GM19372 (cell line): Measurements from ENCODE around the gene PERM1.

ENCODE experiments used
- ATAC-seq: cut with Tn5 transposase; IDR thresholded peaks from one replicate; pipeline ENCODE4 v1.9.1; 2021; ENCODE audit warnings: mild to moderate bottlenecking, low read depth, moderate library complexity; ENCODE audit not compliant: unreplicated experiment

PERM1 gene

GRCh38 chr1:938088-938683 is 43.7 kb downstream of the PERM1 start:
- no peak for ATAC-seq

DNA sequence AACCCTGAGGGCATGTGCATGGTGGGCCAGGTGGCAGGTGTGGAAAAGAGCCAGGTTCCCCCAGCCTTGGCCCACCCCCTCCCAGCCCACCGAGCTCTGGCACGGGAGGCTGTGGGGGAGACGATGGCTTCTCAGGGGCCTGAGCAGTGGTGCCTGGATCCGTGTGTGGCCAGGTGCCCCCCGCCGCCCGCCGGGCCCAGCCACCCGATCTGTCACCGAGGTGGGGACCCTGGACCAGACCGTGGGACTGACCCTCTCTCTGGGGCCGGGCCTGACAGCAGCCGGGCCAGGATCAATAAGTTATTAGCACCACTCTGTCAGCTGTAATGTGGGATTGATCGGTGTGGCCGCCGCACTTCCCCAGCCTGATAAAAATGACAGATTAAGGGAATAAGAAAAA is 44.4 kb downstream of the PERM1 start:
- no peak for ATAC-seq

- ATAC-seq, result no peak
These were observed 45.3 kb downstream of the PERM1 start for GRCh38 chr1:936348-937264.

- ATAC-seq, result no peak
These were observed 46.1 kb downstream of the PERM1 start for GRCh38 chr1:935751-936231.

GRCh38 chr1:934991-935750 is 46.7 kb downstream of the PERM1 start:
- ATAC-seq, result no peak

GRCh38 chr1:933603-933940 is 48.3 kb downstream of the PERM1 start:
- no peak for ATAC-seq

DNA sequence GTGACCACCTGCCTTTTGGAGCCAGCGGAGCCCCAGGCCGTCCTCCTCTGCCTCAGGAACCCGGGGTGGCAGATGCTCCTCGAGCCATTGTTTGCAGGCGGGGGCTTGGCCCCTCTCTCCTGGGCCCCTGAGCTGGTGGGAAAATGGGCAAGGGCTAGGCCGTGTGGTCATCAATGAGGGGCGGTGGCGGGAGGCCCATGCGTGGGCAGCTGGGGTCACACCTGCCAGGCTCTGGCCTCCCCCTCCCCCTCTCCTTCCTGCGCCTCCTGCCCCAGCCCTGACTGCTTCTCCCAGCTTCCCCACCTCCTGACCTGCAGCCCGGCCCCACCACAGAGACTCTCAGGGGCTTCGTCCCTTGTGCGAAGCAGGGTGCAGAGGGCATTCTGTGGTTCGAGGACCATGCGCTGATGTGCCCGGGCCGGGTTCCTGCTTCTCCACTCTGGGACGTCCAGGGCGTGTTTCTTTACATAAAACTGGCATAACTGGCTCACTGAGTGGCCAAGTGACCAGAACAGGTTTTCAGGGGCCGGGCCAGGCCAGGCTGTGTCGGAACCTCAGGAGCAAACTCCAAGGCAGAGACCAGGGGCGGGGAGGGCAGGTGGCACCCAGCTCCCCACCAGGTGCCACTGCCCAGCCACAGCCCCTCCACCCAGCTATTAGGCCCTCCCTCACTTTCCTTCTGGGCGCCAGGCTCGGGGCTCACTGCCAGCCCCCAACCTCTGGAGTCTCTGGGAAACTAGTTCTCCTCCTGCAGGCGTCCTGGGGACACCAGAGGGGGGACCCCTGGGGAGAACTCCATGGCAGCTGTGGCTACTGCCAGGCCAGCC is 48.9 kb downstream of the PERM1 start:
- no peak for ATAC-seq

- no peak for ATAC-seq
These were observed 49.8 kb downstream of the PERM1 start for GRCh38 chr1:932173-932510.

GRCh38 chr1:931380-932172 is 50.3 kb downstream of the PERM1 start:
- no peak for ATAC-seq

DNA sequence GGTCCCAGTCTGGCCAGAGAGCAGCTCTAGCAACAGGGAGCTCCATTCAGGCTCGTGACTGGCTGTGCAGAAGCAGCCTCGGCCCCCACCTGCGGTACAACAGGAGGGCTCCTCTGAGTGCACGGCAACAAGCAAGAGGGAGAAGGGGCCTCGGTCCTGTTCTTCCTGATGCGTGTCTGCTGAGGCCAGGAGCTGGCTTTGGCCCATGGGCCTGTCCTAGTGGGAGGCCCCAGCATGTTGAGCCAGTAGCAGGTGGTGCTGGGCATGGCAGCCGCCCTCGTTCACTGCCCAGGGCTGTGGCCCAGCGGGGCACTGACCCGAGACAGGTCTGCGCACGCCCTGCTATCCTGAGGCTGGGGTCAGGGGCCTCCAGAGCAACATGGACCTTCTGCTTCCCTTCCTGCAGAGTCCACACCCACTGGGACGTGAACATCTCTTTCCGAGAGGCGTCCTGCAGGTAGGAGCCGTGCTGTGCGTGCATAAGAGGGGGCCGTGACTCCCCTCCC is 51.2 kb downstream of the PERM1 start:
- no peak for ATAC-seq

GRCh38 chr1:929712-930632 is 51.9 kb downstream of the PERM1 start:
- no peak for ATAC-seq

DNA sequence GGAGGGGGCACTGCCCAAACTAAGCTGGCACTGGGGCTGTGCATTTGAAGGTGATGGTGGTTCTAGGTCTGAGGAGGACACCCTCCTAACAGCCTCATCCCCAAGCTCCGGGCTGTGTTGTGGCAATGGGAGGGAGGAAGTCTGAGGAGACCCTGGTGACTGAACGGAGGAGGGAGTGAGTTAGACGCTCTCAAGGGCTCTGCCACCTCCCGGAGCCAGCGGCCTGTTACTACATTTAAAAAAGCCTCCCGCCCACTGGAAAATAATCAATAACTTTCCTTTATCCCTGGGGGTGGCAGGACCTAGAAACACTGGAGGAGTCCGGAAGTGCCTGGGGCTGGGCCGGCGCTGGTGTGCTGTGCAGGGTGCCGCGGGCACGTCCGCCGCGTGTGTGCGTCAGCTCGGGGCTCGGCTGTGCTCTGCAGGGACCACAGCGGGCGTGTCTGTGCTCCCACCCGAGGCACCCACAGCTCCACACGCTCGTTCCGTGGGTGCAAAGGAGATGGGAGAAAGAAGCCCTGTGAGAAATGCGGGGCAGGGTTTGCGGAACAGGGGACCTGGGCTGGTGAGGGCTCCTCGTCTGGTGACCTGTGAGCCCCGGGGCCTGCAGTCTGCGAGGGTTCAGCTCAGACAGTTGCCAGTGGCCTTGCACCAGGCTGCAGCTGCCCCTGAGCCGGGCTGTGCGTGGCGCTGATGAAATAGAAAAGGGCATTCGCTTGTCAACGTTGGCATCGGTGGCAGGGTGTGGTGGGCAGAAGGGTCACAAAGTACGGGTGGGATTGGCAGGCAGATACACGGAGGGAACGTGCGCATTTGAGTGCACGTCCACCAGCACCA is 52.9 kb downstream of the PERM1 start:
- no peak for ATAC-seq

GRCh38 chr1:927748-928147 is 54.1 kb downstream of the PERM1 start:
- ATAC-seq, result no peak

- ATAC-seq, result no peak
These were observed 54.7 kb downstream of the PERM1 start for GRCh38 chr1:927234-927633.

- ATAC-seq, result no peak
These were observed 56.1 kb downstream of the PERM1 start for GRCh38 chr1:925561-926421.
